Mucosa of gallbladder (tissue), 1 donor: ENCODE data around the gene VPS13D. TPM values are rescaled to one million over a fixed set of nuclear protein-coding genes. Genes with fewer than 3 reads are reported as not detected.
"Not testable (repeated sequence)": the region's sequence is repeated elsewhere in the genome, so short reads cannot be mapped to it uniquely, and the experiment has no call there.

Experiments used
- DNase-seq: peaks from one replicate; pipeline ENCODE4 v3.0.0-alpha.2; 2020; ENCODE audit warnings: low spot score
- total RNA-seq: library from RNA; stranded (reverse); gene quantifications from one replicate; pipeline ENCODE4 v1.2.1, GENCODE V29; 2021
- donor health status: DM: no; HTN: no; CAD: no.

Gene VPS13D
- total RNA-seq, 1 donor from 2014 or later, result 69.0 TPM

DNA sequence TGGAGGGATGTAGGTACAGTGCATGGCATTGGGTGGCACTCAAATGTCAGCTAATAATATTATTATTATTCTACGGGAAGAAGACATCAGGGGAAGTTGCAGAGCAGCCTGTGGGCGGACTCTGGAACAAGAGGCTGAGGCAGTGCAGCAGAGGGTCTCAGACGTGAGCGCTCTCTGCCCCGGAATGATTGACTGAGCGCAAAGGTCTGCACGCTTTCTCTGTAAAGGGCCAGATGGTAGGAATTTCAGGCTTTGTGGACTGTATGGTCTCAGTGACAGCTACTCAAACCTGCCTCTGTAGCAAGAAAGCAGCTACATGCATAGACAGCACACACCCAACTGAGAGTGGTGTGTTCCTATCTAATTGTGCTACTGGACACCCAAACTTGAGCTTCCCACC is 29.6 kb upstream of the VPS13D start:
- DNase-seq, result no peak

GRCh38 chr1:12201352-12202189 is 28.3 kb upstream of the VPS13D start:
- DNase-seq, result no peak

DNA sequence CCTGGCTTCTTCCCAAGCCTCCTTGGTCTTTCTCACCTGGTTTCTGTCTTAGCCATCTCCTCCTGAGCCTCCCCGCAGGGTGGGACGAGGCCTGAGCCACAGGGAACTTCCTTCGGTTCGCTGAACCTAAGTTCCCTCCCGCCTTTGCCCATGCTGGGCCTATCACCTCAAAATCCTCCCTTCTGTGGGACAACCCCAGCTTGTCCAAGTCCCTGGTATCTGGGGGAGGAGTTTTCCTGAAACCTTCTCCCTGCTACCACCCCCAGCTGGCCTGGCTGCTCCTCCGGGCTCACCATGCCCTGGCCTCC is 27.7 kb upstream of the VPS13D start:
- no peak for DNase-seq

GRCh38 chr1:12202577-12202976 is 27.3 kb upstream of the VPS13D start:
- DNase-seq, result no peak

GRCh38 chr1:12203216-12204007 is 26.4 kb upstream of the VPS13D start:
- no peak for DNase-seq

DNA sequence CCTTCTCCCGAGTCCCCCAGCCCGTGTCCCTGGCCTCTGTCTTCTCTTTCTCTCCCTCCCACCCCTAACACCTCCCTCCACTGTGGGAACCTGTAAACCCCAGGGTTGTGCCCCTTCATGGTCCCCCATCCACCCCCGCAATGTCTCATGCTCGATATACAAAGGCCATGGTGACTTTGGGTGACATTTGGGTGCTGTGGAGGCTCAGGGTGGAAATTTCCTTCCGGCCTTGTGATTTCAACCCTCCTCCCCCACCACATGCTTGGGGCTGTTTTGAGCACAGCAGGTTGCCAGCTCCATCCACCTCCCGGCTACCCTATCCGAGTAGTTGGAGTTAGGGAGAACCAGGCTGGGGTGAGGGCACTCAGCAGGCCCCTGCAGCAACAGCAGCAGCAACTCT is 25.7 kb upstream of the VPS13D start:
- DNase-seq, result no peak

DNA sequence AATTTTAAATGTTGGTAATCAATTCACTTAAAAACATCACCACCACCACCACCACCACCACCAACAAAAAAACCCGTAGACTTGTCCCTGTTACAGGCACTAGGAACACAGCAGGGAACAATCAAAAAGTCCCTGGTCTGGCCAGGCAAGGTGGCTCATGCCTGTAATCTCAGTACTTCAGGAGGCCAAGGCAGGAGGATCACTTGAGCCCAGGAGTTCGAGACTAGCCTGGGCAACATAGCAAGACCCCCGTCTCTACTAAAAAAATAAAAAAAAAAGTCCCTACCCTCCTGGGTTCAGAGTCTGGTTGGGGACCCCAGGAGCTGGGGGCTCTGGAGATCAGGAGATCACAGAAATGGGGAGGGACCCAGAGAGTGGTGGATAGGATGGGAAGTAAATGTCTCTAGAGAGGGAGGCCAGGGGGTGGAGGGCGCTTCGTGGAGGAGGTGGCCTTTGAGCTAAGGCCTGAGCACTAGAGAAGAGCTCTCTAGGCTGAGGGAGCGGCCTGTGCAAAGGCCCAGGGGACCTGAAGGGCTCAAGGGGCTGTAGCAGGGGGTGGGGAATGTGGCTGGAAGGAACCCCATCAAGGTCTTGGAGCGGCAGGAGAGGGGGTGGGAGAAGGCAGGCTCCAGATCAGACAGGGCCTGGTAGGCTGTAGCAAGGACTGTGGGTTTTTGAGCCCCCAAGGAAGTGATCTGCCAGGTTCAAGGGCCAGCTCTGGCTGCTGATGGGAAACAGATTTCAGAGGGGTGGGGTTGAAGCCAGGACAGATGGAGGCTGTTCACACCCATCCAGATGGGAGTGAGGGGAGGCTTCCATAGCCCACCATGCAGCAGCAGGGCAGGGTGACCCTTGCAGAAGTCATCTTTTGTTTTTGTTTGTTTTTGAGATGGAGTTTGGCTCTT is 24.8 kb upstream of the VPS13D start:
- DNase-seq, result no peak

GRCh38 chr1:12206238-12206637 is 23.6 kb upstream of the VPS13D start:
- no peak for DNase-seq

- no peak for DNase-seq
Measured at GRCh38 chr1:12206792-12207424, 22.9 kb upstream of the VPS13D start.

DNA sequence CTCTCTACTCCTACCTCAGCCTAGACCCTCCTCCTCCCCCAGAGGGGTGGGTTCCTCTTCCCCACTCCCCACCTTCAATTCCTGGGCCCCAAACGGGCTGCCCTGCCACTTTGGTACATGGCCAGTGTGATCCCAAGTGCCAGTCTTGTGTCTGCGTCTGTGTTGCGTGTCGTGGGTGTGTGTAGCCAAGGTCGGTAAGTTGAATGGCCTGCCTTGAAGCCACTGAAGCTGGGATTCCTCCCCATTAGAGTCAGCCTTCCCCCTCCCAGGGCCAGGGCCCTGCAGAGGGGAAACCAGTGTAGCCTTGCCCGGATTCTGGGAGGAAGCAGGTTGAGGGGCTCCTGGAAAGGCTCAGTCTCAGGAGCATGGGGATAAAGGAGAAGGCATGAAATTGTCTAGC is 21.6 kb upstream of the VPS13D start:
- no peak for DNase-seq

DNA sequence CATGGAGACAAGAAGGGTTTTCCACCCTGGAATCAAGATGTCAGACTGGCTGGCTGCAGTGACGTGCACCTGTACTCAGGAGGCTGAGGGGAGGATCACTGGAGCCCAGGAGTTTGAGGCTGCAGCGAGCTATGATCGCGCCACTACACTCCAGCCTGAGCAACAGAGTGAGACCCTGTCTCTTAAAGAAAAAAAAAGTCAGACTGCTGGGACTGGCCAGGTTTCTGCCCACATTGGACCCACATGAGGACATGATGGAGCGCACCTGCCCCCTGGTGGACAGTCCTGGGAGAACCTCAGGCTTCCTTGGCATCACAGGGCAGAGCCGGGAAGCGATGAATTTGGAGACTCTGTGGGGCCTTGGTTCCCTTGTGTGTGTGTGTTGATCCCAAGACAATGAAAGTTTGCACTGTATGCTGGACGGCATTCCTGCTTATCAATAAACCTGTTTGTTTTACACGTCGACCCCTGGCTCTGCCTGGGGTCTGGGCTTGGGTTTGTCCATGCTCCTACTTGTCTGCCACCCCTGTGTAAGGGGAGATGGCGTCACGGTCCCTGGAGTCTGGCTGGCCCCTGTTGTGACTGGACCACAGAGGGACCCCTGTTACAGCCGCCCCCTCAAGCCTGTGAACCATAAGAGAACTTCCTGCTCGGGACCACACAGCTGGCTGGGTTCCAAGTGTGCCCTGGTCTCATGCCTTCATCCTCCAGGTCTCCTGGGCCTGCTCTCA is 20.9 kb upstream of the VPS13D start:
- DNase-seq, result peak; percentile 89

- no peak for DNase-seq
Measured at GRCh38 chr1:12209495-12209832, 20.4 kb upstream of the VPS13D start.

DNA sequence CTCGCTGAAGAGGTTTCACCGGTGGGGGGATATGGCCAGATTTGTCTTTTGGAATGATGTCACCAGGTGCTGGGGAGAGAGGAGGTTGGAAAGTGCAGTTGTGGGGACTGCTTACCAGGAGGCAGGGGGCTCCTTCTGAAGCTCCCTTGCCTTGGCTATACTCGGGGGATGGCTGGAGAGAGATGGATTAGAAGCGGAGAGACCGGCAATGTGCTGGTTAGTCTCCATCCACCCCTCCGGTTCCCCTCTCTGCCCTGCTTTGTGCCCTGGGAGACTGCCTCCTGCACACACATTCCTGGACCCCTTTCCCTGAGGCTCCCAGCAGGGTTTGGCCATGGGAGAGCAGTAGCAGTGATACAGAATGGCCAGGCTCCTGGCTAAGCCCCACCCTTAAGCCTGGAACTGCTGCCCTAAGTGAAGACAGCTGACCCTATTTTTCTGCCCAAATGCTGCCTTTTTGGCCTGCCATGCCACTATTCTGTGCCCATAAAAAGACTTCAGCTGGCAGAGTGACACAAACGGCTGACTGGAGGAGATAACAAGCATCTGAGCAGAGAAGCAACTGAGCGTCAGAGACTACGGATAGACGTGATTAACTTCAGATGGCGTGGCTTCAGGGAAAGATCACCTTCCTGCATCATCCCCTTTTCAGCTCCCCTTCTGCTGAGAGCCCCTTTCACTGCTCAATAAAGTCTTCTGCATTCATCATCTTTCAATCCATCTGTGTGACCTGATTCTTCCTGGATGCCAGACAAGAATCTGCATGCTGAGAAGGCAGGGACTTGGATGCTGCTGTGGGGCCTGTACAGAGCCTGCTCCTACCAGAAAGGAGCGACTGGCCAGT is 14.5 kb upstream of the VPS13D start:
- DNase-seq, result no peak

- DNase-seq, result no peak
Measured at GRCh38 chr1:12219800-12220199, 10.0 kb upstream of the VPS13D start.

DNA sequence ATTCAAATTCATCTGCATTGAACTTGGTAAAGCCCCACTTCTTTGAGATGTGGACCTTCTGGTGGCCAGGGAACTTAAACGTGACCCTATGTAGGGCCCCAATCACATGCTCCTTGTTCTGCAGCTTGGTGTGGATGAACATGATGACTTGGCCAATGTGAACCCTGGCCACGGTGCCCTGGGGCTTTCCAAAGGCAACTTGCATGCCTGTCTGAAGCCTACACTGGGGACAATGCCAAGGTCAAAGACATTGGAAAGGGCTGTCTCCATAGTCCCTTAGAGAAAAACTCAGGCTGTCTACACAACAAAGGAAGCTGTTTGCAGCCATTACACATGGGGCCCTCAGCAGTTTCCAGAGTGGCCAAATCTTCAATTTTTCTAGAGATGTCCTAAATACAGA is 8.9 kb upstream of the VPS13D start:
- DNase-seq, result no peak

DNA sequence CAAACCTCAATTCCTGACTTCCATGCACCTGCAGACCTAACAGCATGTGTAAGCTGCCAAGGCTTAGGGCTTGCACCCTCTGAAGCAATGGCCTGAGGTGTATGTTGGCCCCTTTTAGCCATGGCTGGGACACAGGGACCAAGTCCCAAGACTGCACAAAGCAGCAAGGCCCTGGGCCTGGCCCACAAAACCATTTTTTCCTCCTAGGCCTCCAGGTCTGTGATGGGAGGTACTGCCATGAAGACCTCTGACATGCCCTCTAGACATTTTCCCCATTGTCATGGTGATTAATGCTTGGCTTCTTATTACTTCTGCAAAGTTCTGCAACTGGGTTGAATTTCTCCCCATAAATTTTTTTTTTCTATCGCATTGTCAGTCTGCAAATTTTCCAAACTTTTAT is 7.1 kb upstream of the VPS13D start:
- not testable (repeated sequence) for DNase-seq

DNA sequence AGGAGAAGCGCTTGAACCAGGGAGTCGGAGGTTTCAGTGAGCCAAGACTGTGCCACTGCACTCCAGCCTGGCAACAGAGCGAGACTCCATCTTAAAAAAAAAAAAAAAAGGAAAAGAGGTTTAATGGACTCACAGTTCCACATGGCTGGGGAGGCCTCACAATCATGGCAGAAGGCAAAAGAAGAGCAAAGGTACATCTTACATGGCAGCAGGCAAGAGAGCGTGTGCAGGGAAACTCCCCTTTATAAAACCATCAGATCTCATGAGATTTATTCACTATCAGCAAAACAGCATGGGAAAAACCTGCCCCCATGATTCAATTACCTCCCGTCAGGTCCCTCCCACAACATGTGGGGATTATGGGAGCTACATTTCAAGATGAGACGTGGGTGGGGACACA is 5.7 kb upstream of the VPS13D start:
- not testable (repeated sequence) for DNase-seq

- DNase-seq, result no peak
Measured at GRCh38 chr1:12228979-12229378, 851 bp upstream of the VPS13D start.

DNA sequence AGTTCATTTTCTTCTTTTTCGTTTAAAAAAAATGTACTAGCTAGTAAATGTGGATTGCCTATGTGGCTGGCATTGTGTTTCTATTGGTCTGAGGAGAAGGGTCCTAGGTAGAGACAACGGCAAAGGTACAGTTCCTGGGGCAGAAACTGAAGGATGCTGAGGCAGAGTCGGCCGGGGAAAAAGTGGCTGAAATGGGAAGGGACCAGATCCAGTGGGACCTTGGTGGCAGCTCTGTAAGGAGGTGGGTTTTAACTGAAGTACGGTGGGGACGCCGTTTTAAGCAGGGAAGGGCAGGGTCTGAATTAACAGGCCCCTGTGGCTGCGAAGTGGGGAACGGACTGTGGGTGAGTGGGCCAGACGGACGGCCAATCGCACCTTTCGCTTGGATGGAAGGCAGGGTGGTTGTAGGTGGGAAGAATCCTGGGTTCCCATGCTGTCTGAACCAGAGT is 420 bp upstream of the VPS13D start:
- no peak for DNase-seq
